Measurements from ENCODE around the gene DEGS1.
A peak's percentile ranks its signal among the peaks of the same experiment; 100 is the strongest.
"Not testable (repeated sequence)": the region's sequence is repeated elsewhere in the genome, so short reads cannot be mapped to it uniquely, and the experiment has no call there.

DEGS1 gene

DNA sequence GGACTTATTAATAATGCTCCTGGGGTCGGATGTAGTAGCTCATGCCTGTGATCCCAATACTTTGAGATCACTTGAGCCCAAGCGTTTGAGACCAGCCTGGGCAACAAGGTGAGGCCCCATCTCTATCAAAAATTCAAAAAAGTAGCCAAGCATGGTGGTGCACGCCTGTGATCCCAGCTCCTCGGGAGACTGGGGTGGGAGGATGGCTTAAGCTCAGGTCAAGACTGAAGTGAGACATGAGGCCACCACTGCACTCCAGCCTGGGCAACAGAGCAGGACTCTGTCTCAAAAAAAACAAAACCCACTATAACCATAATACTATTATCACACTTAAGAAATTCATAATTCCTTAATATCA lies 1.6 kb upstream of the DEGS1 start:
- DNase-seq: no peak

DNA sequence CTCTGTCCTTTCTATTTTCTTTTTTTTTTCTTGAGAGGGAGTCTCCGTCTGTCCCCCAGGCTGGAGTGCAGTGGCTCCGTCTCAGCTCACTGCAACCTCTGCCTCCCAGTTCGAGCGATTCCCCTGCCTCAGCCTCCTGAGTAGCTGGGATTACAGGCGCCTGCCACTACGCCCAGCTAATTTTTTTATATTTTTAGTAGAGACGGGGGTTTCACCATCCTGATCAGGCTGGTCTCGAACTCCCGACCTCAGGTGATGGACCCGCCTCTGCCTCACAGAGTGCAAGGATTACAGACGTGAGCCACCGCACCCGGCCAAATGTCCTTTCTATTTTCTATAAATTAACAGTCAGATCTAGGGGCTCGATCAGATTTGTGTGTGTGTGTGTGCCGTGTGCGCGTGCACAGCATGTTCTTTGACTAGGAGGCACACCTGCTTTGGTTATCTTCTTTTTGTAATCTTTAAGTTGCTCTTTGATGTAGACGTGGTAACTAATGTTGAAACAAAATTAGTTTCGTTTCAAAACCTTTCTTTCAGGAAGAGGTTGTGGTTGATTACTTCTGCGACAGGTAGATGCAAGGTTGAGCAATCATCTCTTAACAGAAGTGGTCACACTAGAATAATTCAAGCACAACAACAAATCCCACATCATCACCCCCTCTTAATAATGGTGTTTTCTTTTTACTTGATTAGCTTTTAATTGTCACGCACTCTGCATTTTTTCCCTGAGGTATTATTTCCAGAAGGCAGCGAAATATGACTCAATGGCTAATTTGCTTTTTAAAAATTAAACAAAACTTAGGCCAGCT lies 779 bp upstream of the DEGS1 start:
- DNase-seq: no peak

DNA sequence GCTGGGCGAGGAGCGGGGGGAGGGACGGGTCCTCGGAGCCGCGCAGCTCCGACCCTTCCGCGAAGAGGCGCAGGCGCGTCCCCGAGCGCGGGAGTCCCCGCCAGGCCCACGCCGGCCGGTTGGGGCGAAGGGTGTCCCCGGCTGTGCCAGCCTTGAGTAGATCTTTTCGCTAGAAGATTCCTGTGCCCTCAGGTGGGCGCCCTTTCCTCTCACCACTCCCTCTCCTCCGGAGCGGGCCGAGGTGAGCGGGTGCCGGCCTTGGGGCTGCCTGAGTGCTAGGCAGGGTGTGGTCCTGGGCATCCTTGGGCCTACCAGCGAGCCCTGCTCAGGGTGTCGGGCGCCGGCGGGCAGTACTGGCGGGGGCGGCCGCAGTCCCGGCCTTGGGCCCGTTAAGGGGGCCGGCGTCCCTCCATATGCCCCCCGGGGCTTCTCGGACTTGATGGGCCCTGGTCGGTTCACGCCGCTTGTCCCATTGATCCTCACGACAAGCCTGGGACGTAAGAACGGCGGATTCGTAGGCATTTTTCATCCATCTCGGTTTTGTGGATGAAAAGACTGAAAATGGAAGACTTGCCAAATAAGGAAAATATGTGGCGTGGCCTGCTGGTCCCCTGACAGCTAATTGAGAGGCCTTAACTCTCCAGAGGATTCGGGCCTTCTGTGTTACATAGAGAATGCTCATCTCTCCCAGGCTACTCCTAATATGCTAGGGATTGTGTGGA lies 712 bp downstream of the DEGS1 start:
- DNase-seq: peak; percentile 65

DNA sequence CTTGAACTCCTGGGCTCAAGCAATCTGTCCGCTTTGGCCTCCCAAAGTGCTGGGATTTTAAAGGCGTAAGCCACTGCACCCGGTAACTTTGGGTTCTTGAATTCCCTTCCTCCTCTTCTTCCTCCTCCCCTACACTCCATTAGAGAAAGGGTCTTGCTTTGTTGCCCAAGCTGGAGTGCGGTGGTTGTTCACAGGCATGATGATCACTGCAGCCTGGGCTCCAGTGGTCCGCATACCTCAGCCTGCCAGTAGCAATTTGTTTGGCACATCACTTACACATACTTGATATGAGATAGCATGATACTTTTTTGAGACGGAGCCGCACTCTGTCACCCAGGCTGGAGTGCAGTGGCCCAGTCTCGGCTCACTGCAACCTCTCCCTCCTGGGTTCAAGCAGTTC lies 2.2 kb downstream of the DEGS1 start:
- no peak for DNase-seq

DNA sequence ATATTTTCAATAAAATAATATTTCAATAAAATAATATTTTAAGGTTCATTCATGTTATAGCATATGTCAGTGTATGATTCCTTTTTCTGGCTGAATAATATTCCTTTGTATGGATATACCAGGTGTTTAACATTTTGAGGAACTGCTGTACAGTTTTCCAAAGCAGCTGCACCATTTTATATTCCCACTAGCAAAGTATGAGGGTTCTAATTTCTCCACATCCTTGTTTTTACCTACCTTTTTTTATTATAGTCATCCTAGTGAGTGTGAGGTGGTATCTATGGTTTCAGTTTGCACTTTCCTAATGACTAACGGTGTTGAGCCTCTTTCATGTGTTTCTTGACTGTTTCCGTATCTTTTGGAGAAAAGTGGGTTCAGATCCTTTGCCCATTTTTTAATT lies 5.2 kb downstream of the DEGS1 start:
- DNase-seq: no peak

DNA sequence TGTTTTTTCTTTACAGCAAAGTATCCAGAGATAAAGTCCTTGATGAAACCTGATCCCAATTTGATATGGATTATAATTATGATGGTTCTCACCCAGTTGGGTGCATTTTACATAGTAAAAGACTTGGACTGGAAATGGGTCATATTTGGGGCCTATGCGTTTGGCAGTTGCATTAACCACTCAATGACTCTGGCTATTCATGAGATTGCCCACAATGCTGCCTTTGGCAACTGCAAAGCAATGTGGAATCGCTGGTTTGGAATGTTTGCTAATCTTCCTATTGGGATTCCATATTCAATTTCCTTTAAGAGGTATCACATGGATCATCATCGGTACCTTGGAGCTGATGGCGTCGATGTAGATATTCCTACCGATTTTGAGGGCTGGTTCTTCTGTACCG lies 6.5 kb downstream of the DEGS1 start:
- DNase-seq: peak; percentile 38

DNA sequence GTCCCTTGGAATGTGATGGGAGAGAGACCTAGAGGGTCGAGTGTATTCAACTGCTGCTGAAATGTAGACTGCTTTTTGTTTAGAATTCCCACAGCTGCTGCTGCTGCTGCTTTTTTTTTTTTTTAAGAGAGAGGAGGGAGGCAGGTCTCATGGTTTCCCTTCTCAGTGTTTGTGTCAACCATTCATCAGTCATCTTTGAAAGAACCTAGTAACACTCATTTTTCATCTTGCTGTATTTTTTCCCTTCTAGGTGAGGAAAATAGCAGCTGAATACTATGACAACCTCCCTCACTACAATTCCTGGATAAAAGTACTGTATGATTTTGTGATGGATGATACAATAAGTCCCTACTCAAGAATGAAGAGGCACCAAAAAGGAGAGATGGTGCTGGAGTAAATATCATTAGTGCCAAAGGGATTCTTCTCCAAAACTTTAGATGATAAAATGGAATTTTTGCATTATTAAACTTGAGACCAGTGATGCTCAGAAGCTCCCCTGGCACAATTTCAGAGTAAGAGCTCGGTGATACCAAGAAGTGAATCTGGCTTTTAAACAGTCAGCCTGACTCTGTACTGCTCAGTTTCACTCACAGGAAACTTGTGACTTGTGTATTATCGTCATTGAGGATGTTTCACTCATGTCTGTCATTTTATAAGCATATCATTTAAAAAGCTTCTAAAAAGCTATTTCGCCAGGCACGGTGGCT lies 9.2 kb downstream of the DEGS1 start:
- no peak for DNase-seq

DNA sequence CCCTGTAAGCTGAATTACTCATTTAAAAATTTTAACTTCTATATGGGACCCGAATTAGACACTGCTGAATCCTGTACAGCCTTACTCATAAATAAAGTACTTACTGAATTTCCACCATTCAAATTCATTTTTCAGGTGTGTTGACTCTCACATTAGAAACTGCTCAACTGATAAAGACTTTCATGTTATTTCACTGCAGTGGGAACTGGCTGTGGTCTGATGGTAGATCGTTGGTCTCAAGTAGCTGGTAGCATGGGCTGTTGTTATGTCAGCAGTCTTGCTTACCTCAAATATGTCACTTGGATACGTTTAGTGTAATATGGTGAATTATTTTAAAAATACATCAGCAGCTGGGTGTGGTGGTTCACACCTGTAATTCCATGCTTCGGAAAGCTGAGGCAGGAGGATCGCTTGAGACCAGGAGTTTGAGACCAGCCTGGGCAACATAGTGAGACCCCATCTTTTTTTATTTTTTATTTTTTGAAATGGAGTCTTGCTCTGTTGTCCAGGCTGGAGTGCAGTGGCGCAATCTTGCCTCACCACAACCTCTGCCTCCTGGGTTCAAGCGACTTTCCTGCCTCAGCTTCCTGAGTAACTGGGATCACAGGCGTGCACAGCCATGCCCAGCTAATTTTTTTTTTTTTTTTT lies 10.4 kb downstream of the DEGS1 start:
- DNase-seq: no peak

DNA sequence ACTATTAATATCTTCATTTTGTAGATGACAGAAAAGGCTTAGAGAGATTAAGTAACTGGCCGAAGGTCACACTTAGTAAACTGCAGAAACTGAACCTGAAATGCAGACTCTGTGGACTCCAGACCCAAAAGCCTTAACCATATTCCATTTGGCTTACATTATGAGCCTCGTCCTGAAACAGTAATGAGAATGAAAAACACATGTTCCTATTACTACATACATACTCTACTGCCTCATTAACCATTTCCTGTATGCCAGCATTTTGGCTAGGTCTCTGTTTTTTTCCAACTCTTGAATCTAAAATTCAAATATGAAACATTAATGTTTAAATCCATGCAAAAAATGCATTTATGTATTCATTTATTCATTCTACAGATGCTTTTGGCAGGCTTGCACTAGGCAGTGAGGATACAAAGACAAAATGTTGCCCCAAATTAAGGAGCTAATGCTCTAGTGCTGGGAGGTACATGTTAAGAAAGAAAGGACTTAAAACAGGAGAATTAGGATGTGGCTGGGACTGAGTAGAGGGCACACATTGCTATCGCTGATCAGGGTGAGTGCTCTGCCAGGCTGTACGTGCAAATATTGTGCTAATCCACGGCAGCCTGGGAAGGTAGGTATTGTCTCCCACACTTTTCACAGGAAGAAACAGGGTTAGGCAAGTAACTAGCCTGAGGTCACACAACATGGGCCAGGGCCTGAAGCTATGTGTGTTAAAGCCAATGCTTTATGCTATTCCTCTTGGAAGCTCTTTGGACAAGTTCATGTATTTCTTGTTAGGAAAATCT lies 14.0 kb downstream of the DEGS1 start:
- DNase-seq: no peak

DNA sequence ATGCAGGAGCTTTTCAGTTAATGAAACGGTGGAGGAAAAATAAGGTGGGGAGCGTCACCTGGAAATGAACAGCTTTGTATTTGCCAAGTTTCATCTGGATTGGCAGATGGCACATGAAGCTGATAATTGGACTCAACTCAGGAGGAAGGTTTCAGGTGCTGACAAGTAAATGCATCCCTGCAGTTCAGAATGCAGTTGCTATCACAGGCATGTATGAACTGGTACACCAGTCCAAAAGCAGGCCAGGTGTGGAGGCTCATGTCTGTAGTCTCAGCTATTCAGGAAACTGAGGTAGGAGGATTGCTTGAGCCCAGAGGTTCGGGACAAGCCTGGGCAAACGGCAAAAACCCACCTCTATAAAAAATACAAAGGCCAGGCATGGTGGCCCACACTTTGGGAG lies 15.5 kb downstream of the DEGS1 start:
- no peak for DNase-seq

DNA sequence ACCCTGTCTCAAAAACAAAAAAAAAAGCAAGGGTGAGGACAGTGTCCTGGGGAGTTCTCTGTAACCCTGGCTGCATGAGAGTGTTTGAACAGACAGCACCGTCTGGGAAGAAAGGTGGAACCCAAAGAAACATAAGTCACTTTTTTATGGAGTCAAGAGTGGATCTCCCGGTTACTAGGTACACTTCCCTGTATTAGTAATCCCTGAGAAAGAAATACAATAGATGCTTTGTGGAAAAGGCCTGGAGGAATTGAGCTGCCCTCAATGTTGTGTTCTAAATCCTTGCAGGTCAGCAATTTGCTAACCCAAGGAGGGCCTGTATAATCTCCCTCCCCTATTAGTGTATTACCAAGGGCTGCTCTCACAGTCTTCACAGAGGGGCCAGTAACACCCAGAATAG lies 16.6 kb downstream of the DEGS1 start:
- DNase-seq: no peak

DNA sequence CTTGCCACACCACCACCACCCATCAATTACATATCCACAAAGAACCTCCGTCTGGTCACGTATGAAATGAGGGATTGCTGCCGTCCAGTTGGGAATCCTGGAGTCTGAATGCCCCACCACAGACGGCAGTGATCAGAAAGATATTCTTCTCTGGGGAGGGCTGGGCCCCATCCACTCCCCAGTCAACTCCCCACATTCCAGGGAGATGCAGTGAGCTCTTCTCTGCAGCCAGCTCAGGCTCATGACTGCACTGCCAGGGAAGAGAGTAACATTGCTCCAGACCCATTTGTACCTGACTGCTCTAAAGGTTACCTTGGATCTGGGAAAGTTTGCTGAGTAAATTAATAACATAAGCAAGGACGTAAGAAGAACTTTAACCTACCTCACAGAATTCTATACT lies 18.3 kb downstream of the DEGS1 start:
- DNase-seq: no peak

DNA sequence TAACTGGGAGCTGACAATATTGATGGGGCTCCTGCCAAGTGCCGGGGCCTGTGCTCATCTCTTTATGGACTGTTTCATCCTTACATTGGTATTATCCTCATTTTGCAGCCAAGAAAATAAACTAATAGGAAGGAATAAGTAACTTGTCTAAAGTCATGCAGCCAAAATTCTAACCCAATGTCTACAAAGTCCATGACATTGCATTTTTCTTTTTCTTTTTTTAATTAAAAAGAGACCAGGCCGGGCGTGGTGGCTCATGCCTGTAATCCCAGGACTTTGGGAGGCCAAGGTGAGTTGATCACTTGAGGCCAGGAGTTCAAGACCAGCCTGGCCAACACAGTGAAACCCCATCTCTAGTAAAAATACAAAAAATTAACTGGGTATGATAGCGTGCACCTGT lies 18.8 kb downstream of the DEGS1 start:
- DNase-seq: no peak

DNA sequence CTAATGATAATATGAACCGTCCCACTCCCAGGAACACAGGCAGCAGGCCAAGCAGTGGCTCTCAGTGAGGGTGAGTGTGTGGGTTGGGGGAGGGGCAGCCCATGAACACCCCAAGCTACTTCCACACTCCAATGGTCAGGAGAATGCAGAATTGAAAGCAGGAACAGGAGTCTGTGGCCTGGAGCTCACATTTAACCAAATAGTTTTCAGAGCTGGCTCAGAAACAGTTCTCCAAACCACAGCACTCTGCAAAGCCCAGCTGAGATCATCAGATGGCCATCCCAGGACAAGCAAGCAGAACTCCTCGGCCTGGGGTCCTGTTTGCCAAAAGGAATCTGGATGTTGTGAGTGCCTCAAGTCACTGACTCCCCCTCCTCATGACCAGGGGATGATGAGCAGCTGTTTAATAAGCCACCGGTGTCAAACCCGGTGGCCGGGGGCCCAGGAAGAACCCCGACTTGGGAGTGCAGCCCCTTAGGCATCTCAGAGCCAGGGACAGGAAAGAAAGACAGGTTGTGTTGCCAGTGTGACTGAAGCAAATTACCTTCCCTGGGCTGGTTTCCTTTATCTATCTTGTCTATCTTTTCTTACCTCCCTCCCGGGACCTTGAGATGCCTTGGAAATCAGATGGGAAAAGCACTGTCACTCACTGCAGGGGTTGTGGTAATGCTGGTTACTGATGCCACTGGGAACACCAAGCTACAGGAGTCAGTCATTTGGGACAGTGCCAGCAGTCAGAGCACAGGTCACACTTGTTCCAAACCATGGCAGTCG lies 20.4 kb downstream of the DEGS1 start:
- DNase-seq: peak; percentile 66

DNA sequence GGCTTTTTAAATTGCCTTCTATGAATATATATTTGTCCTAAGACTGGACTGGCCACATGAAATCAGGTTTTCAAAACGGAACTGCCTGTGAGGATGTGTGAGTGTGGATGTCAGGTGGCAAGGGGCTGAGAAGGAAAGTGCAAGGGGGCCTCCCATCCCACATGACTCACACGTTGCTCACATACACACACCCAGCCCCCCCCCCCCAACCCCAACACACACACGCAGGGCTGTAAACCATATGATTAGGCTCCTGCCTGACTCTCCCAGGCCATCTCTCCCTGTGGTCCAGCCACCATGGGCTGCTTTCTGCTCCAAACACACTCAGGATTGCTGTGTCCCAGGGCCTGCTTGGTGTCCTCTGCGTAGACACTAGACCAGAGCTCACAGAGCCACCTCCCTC lies 22.4 kb downstream of the DEGS1 start:
- peak; percentile 79 for DNase-seq

DNA sequence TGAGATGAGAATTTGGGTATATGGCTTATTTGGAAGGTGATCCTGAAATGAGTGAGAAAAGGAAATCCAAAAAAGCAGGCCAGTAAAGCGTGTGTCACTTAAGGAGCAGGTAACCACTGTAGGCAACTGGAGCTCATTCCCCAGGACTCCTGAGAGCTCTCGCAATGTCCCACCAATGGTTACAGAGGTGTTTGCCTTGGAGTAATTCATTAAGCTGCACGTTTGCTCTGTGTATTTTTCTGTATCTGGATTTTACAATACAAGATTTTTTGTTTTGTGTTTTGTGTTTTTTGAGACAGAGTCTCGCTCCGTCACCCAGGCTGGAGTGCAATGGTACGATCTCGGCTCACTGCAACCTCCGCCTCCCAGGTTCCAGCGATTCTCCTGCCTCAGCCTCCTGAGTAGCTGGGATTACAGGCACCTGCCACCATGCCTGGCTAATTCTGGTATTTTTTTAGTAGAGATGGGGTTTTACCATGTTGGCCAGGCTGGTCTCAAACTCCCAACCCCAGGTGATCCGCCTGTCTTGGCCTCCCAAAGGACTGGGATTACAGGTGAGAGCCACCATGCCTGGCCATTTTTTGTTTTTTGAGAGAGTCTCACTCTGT lies 23.0 kb downstream of the DEGS1 start:
- not testable (repeated sequence) for DNase-seq

DNA sequence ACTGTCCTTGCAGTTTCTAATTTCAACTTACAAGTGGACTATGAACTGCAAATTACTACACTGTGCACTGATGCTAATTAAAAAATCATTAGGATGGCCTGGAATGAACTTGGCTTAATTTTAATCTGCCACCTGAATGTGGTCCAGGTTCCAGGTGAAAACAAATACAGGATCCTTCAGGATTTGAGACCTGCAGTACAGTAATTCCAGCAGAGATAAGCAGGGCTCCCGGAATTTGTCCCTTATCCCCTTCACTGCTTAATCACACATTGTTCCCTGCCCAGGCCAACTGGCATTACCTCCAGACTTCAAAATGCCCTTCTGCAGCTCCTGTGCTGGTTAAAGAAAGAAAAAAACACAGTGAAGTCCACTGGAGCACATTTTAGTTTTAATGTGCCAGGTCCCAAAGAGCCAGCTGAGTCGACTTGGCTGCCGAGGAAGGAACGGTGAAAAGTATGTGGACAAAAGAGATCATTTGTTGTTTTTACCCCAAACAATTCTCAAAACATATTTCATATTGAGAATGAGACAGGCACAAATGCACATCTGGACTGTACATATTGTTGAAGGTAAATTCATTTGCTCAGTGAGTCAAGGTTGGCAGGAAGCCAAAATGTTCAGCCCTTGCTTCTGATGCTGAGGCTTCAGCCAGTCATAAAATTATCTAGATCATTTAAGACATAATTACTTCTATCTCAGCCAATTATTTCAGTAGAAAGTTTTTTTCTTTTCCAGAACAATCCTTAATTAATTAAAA lies 28.3 kb downstream of the DEGS1 start:
- peak; percentile 51 for DNase-seq

DNA sequence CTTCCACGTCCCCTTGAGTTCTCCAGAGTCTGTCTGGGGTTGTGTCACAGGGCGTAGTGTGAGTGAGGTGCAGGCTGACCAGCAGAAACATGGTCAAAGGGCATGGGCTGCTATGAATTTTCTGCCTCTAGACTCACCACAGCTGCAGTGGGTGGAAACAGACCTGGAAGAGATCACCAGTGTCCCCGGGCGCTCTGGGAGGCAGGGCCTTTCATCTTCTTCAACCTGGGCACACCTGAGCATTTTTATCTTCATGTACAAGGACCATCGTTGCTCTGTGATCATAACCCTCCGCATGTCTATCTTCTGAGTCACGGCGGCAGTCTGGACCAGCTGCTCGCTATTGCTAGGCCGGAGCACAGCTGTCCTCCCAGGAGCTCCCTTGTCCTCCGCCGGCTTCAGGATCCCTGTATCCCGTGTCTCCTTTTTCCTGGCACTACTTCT lies 29.6 kb downstream of the DEGS1 start:
- DNase-seq: no peak

DNA sequence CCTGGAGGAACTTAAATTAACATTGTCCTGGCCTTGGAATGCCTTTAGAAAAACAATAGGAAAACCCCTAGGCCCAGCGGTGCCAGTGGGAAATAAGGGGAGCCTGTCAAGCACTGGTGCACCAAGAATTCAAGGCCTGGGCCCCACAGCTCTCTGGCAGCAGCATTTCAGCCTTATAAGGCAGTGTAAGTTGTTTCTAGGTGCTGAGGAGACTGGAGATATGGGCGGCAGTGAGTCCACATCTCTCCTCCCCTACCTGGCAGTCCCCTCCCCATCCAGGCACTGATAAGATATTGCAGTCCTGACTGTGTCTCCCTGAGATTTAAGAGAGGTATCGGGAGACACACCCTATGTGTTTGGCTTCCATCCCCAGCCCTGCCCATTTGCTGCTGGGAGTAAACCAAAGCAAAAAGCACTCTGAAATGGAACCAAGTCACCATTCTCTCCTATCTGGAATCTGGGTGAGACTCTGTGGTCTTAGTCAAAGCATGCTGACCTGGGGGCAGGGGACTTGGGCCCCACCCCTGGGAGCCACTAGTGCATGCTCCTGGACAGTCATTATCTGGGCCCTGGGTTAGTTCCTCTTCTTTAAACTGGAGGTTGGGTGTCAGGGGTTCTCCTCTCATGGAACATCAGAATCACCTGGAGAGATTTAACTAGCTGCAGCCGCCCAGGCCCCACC lies 30.5 kb downstream of the DEGS1 start:
- no peak for DNase-seq

DNA sequence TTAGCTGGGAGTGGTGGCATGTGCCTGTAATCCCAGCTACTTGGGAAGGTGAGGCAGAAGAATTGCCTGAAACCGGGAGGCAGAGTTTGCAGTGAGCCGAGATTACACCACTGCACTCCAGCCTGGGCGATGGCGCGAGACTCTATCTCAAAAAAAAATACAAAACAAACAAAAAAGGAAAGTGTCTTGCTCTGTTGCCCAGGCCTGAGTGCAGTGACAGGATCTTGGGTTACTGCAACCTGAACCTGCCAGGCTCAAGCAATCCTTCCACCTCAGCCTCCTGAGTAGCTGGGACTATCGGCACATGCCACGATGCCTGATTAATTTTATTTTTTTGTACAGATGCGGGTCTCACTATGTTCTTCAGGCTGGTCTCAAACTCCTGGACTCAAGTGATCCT lies 33.3 kb downstream of the DEGS1 start:
- DNase-seq: no peak

Measured in EL (cell line).